BJ (cell line): ENCODE measurements around the gene PSMG3. TPM values are rescaled to one million over a fixed set of nuclear protein-coding genes. Genes with fewer than 3 reads are reported as not detected.
A peak's percentile ranks its signal among the peaks of the same experiment; 100 is the strongest.

Experiments used
- CTCF ChIA-PET: fragments of 350-600 bp; formaldehyde crosslinking; extraction: SDS; loops from one replicate; lab custom pipeline; 2021; ENCODE audit warnings: antibody characterized with exemption, inconsistent platforms; lab: Yijun Ruan, JAX
- POLR2A ChIA-PET: fragments of 300-600 bp; sonication (Branson Sonifier 250); formaldehyde crosslinking; extraction: SDS; loops from one replicate; lab custom pipeline; 2021; ENCODE audit warnings: antibody characterized with exemption; lab: Charles Lee
- DNase-seq: peaks from one replicate; pipeline ENCODE4 v3.0.0-alpha.2; 2011; ENCODE audit warnings: low read depth
- H3K27me3 ChIP-seq: 2 replicates; pipeline ENCODE4 v1.6.0; 2011; ENCODE audit warnings: low read length; ENCODE audit not compliant: control insufficient read depth, insufficient read depth
- H3K36me3 ChIP-seq: 2 replicates; pipeline ENCODE4 v1.5.1; 2011; ENCODE audit warnings: low read length; ENCODE audit not compliant: control insufficient read depth, insufficient read depth
- H3K4me3 ChIP-seq: 2 replicates; pipeline ENCODE4 v1.5.1; 2011; ENCODE audit warnings: low read depth, mild to moderate bottlenecking, control low read depth, low read length
- polyA plus RNA-seq: library from polyadenylated mRNA; depleted of rRNA; stranded (reverse); fragments of >200 nt; gene quantifications from 2 replicates; pipeline ENCODE4 v1.2.3, GENCODE V29; 2011
- TF ChIP-seq, protein P1 (sequence below): IDR thresholded peaks from 2 replicates; pipeline ENCODE4 v1.5.1; 2011; ENCODE audit warnings: low read depth, mild to moderate bottlenecking, control low read depth, inconsistent platforms, low read length, moderate library complexity; ENCODE audit not compliant: insufficient read depth

Gene PSMG3
- polyA plus RNA-seq, 1 experiment = 40.9 TPM

- peak overlapping the region; percentile 79 for H3K4me3 ChIP-seq
- no peaks in the 10 kb centered on the region for H3K27me3 ChIP-seq
- CTCF ChIA-PET = no interaction called here
- POLR2A ChIA-PET = no interaction called here
- TF ChIP-seq, protein P1, sequence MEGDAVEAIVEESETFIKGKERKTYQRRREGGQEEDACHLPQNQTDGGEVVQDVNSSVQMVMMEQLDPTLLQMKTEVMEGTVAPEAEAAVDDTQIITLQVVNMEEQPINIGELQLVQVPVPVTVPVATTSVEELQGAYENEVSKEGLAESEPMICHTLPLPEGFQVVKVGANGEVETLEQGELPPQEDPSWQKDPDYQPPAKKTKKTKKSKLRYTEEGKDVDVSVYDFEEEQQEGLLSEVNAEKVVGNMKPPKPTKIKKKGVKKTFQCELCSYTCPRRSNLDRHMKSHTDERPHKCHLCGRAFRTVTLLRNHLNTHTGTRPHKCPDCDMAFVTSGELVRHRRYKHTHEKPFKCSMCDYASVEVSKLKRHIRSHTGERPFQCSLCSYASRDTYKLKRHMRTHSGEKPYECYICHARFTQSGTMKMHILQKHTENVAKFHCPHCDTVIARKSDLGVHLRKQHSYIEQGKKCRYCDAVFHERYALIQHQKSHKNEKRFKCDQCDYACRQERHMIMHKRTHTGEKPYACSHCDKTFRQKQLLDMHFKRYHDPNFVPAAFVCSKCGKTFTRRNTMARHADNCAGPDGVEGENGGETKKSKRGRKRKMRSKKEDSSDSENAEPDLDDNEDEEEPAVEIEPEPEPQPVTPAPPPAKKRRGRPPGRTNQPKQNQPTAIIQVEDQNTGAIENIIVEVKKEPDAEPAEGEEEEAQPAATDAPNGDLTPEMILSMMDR = no peak
- DNase-seq = no peak
- peaks cover 4% of the 10 kb centered on the region; the same call in 1 of the 2 replicates for H3K36me3 ChIP-seq
Measured at GRCh38 chr7:1531979-1532455, 37.8 kb downstream of the PSMG3 start.

DNA sequence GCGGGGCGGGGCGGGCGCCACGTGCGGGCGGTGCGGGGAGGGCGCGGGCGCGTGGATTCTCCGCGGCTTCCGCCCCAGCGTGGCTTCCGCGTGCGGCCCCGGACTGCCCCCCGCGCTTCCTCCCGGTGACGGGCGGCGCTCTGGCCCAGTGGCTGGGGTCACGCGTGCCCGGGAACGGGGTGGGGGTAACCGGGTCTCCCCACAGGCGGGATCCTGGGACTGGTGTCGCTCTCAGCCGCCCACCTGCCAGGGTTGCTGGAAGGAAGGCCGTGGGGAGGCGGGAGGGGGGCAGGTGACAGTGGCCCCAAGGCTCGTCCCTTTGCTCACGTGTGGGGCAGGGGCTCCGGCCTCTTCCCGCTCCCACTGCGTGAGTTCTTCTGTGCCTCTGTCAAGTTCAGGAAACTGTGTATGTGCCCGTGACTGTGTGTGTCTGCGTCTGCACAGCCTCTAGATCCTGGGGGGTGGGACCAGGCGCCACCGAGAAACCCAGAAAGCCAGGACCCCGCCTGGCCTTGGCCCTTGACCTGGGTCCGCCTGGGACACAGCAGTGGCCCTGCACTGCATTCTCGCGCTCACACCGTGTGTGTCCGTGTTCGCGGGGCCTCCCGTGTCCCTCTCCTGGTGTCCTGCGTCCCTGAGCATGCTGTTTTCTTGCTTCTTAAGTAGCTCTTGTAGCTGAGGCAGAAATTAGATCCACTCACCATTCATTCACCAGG lies 38.4 kb downstream of the PSMG3 start:
- ChIA-PET CTCF (no interaction called here), POLR2A (no interaction called here)
- no peaks in the 10 kb centered on the region; the same call in 1 of the 2 replicates for H3K27me3 ChIP-seq
- TF ChIP-seq, protein P1 = no peak
- H3K4me3 ChIP-seq = peak overlapping the region; percentile 79
- no peak for DNase-seq
- H3K36me3 ChIP-seq = peaks cover 4% of the 10 kb centered on the region; the same call in 1 of the 2 replicates

- POLR2A ChIA-PET = no interaction called here
- peaks cover 2% of the 10 kb centered on the region; the same call in 1 of the 2 replicates for H3K36me3 ChIP-seq
- no peak for DNase-seq
- TF ChIP-seq, protein P1 = no peak
- H3K27me3 ChIP-seq = no peaks in the 10 kb centered on the region; the same call in 1 of the 2 replicates
- H3K4me3 ChIP-seq = peak overlapping the region; percentile 79
- CTCF ChIA-PET = no interaction called here
Measured at GRCh38 chr7:1530946-1531262, 38.9 kb downstream of the PSMG3 start.

DNA sequence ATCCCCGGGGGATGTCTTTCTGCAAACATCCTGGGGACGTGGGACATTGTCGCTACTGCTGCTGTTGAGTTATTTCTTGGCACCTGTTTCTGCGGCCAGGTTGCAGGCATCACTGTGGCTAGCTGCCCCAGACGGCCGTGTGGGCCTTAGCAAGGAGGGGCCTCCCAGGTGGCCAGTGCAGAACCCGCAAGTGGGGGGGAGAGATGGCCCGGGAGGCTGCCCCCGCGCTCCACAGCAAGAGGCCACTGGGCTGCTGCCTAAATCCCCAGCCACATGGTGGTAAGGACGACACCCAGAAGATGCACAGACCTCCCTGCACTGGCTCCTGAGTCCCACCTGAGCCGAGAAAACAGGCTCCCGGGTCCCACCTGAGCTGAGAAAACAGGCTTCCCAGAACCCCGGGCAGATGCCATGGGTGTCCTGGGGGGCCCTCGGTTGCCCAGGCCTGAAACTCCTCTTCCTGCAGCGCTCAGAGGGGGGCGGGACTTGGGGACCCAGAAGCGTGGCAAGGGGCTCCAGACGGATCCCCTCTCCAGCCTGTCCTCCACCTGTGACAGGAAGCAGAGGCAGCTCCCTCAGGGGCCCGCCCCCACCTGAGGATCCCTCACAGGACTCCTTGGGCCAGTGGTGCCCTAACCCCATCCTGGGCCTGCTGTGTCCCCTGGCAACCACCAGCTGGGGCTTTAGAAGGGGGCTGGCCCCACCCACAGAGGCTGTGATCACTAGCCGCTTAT lies 40.3 kb downstream of the PSMG3 start:
- H3K4me3 ChIP-seq = no peak overlapping the region
- CTCF ChIA-PET = no interaction called here
- H3K36me3 ChIP-seq = no peaks in the 10 kb centered on the region
- H3K27me3 ChIP-seq = peaks cover 2% of the 10 kb centered on the region; the same call in 1 of the 2 replicates
- DNase-seq = no peak
- POLR2A ChIA-PET = interaction anchor here (0.8 kb wide), 1 partner anchor 32 kb away, joined by 4 read pairs; no protein-coding TSS in a partner anchor
- TF ChIP-seq, protein P1 = no peak

- Histone ChIP-seq H3K4me3 (no peak overlapping the region), H3K27me3 (peaks cover 4% of the 10 kb centered on the region; the same call in 1 of the 2 replicates), H3K36me3 (no peaks in the 10 kb centered on the region)
- no peak for DNase-seq
- ChIA-PET POLR2A (no interaction called here), CTCF (no interaction called here)
- TF ChIP-seq, protein P1 = no peak
Measured at GRCh38 chr7:1526271-1526754, 43.5 kb downstream of the PSMG3 start.
